Pancreas (tissue), 10 donors: ENCODE data around the gene TTLL6. TPM values are rescaled to one million over a fixed set of nuclear protein-coding genes. Genes with fewer than 3 reads are reported as not detected.

Experiments
- ATAC-seq, 4 donors: fragments of 200-7000 bp; cut with Tn5 transposase; one replicate each; pipeline versions ENCODE4 v1.8.0 to v1.9.1; 2020; ENCODE audit warnings: mild to moderate bottlenecking in 4 of 4, moderate library complexity in 4 of 4
- DNase-seq, 6 donors: peaks; one replicate each; pipeline ENCODE4 v3.0.0-alpha.2; 2020
- FAIRE-seq: peaks from 2 replicates; lab custom pipeline; 2012; peaks lifted over from hg19 to GRCh38; lab: Jason Lieb, UNC
- H3K27ac ChIP-seq, 4 donors: fragments of 200-600 bp; sonication (generic); 1 replicate in 3 of 4; 2 replicates in 1 of 4; pipeline versions ENCODE4 v1.5.0 to v1.8.0; 2020
- H3K27me3 ChIP-seq, 4 donors: fragments of 200-600 bp; one replicate each; pipeline ENCODE4 v1.8.0; 2021
- H3K36me3 ChIP-seq, 3 donors: fragments of 200-600 bp; sonication (generic) in 1 of 3; one replicate each; pipeline versions ENCODE4 v1.5.0 to v1.8.0; 2020 to 2021
- H3K4me1 ChIP-seq, 3 donors: fragments of 200-600 bp; one replicate each; pipeline ENCODE4 v1.8.0; 2021
- H3K4me3 ChIP-seq, 4 donors: fragments of 200-600 bp; sonication (generic) in 2 of 4; one replicate each; pipeline versions ENCODE4 v1.5.0 to v1.8.0; 2020 to 2021
- H3K9me3 ChIP-seq, 4 donors: fragments of 200-600 bp; one replicate each; pipeline ENCODE4 v1.8.0; 2021
- CTCF ChIP-seq, 4 donors: fragments of 200-600 bp; sonication (generic) in 3 of 4; IDR thresholded peaks; one replicate each; pipeline versions ENCODE4 v1.5.0 to v1.8.0; 2021; ENCODE audit warnings: antibody characterized with exemption in 4 of 4
- WGBS, 2 donors: extraction: QIAGEN DNeasy Blood & Tissue Kit; methylation state at CpG; one replicate each; pipeline ENCODE4 v1.1.7; 2013; 5-methylcytosine and 5-hydroxymethylcytosine counted together
- intact Hi-C, 3 donors: fragments of 100-400 bp; cut with DNase I; formaldehyde crosslinking; loops; one replicate each; pipeline versions ENCODE4 v1.11.1 to v1.14.2; 2022
- microRNA-seq, 2 donors: library from miRNA; unstranded; fragments of <30 nt; microRNA quantifications; one replicate each; pipeline versions ENCODE4 to v1.1.0, GENCODE V29; 2019 to 2020
- polyA plus RNA-seq, 2 donors: library from polyadenylated mRNA; stranded (reverse); fragments of 200-250 nt; gene quantifications; one replicate each; pipeline ENCODE4 v1.2.3, GENCODE V29; 2013
- total RNA-seq, 6 donors: library from RNA; stranded (reverse); fragmentation: NEBNext Ultra II Directional in 4 of 6; extraction: Animal tissue kit (Norgen Biotek cat#: 25700) in 4 of 6; gene quantifications; one replicate each; pipeline versions ENCODE4 v1.2.1 to v1.2.4, GENCODE V29; 2021 to 2023
- donor health status: healthy with polysubstance abuse.
- donor health status: DM: no; HTN: no; CAD: no; lungs with moderate emphysema.
- donor health status: DM: no; HTN: no; CAD: no.
- donor health status: control.
- donor health status: control.
- donor health status: Bipolar disorder and iron deficiency.
- donor health status: DM: yes; HTN: yes; CAD: no.
- donor health status: DM: no; HTN: no; CAD: no.
- donor health status: DM: no; HTN: no; CAD: no.
- donor health status: DM: yes; HTN: yes; CAD: no.

Gene TTLL6
- total and polyA plus RNA-seq, 8 donors, result 0.40 to 6.0 (median 0.77) TPM

DNA sequence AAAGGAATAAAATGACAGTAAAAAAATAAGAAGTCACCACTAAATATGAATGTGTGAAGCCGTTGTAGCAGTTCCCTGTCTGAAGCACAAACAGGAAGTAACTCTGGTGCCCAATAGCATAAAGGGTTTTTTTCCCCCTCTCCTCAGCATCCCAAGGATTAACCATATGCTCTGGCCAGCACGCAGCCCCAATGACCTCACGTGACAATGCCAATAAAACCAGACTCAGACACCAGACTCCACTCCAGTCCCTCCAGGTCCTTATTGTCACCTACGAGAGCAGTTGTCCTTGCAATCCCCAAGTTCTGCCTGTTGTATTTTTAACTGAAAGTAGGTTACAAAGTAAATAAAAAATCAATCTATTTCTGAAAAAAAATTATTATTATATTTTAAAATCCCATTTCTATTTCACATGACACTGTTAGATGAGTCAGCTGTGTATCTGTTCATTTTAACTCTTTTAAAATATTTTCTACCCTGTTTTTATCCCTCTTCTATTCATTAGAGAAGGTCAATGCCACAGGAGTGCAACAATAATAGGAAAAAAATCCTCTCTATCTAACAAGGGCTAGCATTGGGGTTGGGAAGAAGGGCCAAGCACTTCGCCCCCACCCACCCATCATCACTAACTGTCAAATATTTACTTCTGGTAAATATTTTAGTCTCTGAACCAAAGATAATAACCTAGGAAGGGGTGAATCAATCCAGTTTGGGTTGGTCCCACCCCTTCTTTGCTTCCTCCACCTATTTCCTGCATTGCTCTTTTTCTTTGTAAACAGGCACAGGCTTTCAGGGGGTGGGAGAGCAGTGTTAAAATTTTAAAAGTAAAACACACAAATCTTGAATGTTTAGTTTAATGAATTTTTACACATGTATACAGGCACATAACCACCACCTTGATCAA, 101.3 kb downstream of the TTLL6 start:
- no peaks in the 10 kb centered on the region for H3K36me3 ChIP-seq
- no peak for DNase-seq
- no peak overlapping the region for H3K4me3 ChIP-seq
- H3K9me3 ChIP-seq, result no peaks in the 10 kb centered on the region
- no peak for TF ChIP-seq CTCF (IDR thresholded peaks at IDR 0.05)
- intact Hi-C loops, result no loop called here
- 25% methylated on average over 5 of the region's 5 CpGs for WGBS, 2 donors
- no peaks in the 10 kb centered on the region for H3K4me1 ChIP-seq
- no peak for FAIRE-seq
- ATAC-seq, result no peak
- H3K27me3 ChIP-seq, result peaks cover 6 to 50% (median 15%) of the 10 kb centered on the region in 4 donors
- H3K27ac ChIP-seq, result no peak overlapping the region

Small RNA genes lying within 50 kb of the gene (microRNA-seq; reads per million reads assigned to microRNA genes)
- gene MIR3185, result 0 reads per million in 2 donors

Other genes starting within 250 kb of the TTLL6 start
- 1 to 10 TPM in 1 of 6 donors, under 1 TPM in 5; 0.22 to 2.5 (median 0.57) TPM for gene HOXB4, start 238.9 kb downstream of the TTLL6 start, total RNA-seq
- gene HOXB4, start 238.9 kb downstream of the TTLL6 start, polyA plus RNA-seq, result under 1 TPM; 0.89 to 0.91 TPM
- 1 to 10 TPM; 1.1 to 5.6 (median 1.6) TPM for gene HOXB3, start 227.0 kb downstream of the TTLL6 start, total RNA-seq
- 1 to 10 TPM; 3.3 to 5.6 TPM for gene HOXB3, start 227.0 kb downstream of the TTLL6 start, polyA plus RNA-seq
- gene HOXB5, start 223.4 kb downstream of the TTLL6 start, total RNA-seq, result under 1 TPM; 0.19 to 0.90 (median 0.26) TPM
- gene HOXB5, start 223.4 kb downstream of the TTLL6 start, polyA plus RNA-seq, result 1 to 10 TPM in 1 of 2 donors, under 1 TPM in 1; 0.80 to 1.0 TPM
- gene HOXB6, start 212.2 kb downstream of the TTLL6 start, total RNA-seq, result 1 to 10 TPM in 1 of 6 donors, under 1 TPM in 5; 0.12 to 1.2 (median 0.42) TPM
- 1 to 10 TPM; 1.8 TPM for gene HOXB6, start 212.2 kb downstream of the TTLL6 start, polyA plus RNA-seq
- gene HOXB7, start 206.2 kb downstream of the TTLL6 start, total RNA-seq, result under 1 TPM in 4 of 6 donors, not detected in 2; 0.35 to 0.94 (median 0.41) TPM
- 1 to 10 TPM; 1.1 to 1.3 TPM for gene HOXB7, start 206.2 kb downstream of the TTLL6 start, polyA plus RNA-seq
- gene HOXB8, start 201.9 kb downstream of the TTLL6 start, total RNA-seq, result under 1 TPM in 1 of 6 donors, not detected in 5; 0.09 TPM
- gene HOXB8, start 201.9 kb downstream of the TTLL6 start, polyA plus RNA-seq, result under 1 TPM; 0.12 to 0.15 TPM
- under 1 TPM in 1 of 6 donors, not detected in 5; 0.25 TPM for gene HOXB9, start 190.9 kb downstream of the TTLL6 start, total RNA-seq
- gene HOXB9, start 190.9 kb downstream of the TTLL6 start, polyA plus RNA-seq, result not detected
- gene PRAC1, start 94.7 kb downstream of the TTLL6 start, total RNA-seq, result not detected
- gene PRAC1, start 94.7 kb downstream of the TTLL6 start, polyA plus RNA-seq, result not detected
- not detected for gene PRAC2, start 94.0 kb downstream of the TTLL6 start, total RNA-seq
- gene PRAC2, start 94.0 kb downstream of the TTLL6 start, polyA plus RNA-seq, result not detected
- under 1 TPM in 1 of 6 donors, not detected in 5; 0.06 TPM for gene HOXB13, start 88.5 kb downstream of the TTLL6 start, total RNA-seq
- gene HOXB13, start 88.5 kb downstream of the TTLL6 start, polyA plus RNA-seq, result not detected
- gene CALCOCO2, start 13.8 kb upstream of the TTLL6 start, total RNA-seq, result 10 to 100 TPM; 45.2 to 66.0 (median 57.4) TPM
- gene CALCOCO2, start 13.8 kb upstream of the TTLL6 start, polyA plus RNA-seq, result 10 to 100 TPM; 31.2 to 63.9 TPM
- 10 to 100 TPM; 13.1 to 38.2 (median 32.3) TPM for gene ATP5MC1, start 75.6 kb upstream of the TTLL6 start, total RNA-seq
- 100 to 1,000 TPM in 1 of 2 donors, 10 to 100 TPM in 1; 81.8 to 113 TPM for gene ATP5MC1, start 75.6 kb upstream of the TTLL6 start, polyA plus RNA-seq
- 10 to 100 TPM; 20.1 to 52.5 (median 23.7) TPM for gene UBE2Z, start 91.2 kb upstream of the TTLL6 start, total RNA-seq
- gene UBE2Z, start 91.2 kb upstream of the TTLL6 start, polyA plus RNA-seq, result 10 to 100 TPM; 22.0 to 32.5 TPM
- gene SNF8, start 127.6 kb upstream of the TTLL6 start, total RNA-seq, result 10 to 100 TPM; 34.9 to 52.2 (median 43.8) TPM
- gene SNF8, start 127.6 kb upstream of the TTLL6 start, polyA plus RNA-seq, result 10 to 100 TPM; 70.2 to 78.6 TPM
- gene GIP, start 151.4 kb upstream of the TTLL6 start, total RNA-seq, result not detected
- gene GIP, start 151.4 kb upstream of the TTLL6 start, polyA plus RNA-seq, result not detected
- 1 to 10 TPM in 1 of 6 donors, not detected in 5; 1.0 TPM for gene IGF2BP1, start 180.2 kb upstream of the TTLL6 start, total RNA-seq
- gene IGF2BP1, start 180.2 kb upstream of the TTLL6 start, polyA plus RNA-seq, result under 1 TPM in 1 of 2 donors, not detected in 1; under 0.01 TPM